ENCODE results near the gene LHX2.
A peak's percentile ranks its signal among the peaks of the same experiment; 100 is the strongest.

DNA sequence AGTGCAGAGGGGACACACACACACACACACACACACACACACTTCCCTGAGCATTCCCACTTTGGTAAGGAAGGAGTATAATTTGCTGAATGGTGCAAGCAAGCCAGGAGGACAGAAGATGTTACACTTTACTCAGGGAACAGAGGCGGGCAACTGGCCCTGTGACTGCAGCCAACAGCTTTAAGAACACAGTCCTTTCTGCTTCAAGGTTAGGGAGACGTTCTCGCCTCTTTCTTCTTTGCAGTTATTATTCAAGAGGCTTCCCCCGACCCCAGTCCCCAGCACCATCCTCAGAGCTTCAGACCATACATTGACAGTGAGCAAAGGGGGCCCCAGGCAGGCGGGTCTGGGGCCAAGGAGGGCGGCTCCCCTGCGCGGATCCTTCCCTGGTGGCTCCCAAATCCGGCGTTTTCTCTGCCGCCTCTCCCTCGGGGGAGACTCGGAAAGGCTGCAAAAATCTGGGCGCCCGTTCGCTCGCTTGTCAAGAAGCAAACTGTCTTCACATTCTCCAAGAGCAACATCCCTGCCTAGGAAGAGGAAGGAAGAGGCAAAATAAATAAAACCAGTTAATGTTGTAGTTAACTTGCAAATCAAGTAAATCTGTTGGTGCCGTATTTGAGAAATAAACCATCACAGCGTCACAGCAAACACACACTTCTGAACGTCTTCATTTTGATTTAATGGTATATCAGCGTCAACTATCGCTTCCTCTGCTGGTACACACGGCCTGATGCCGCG is 3.8 kb upstream of the LHX2 start:
- TF ChIP-seq, protein P1, sequence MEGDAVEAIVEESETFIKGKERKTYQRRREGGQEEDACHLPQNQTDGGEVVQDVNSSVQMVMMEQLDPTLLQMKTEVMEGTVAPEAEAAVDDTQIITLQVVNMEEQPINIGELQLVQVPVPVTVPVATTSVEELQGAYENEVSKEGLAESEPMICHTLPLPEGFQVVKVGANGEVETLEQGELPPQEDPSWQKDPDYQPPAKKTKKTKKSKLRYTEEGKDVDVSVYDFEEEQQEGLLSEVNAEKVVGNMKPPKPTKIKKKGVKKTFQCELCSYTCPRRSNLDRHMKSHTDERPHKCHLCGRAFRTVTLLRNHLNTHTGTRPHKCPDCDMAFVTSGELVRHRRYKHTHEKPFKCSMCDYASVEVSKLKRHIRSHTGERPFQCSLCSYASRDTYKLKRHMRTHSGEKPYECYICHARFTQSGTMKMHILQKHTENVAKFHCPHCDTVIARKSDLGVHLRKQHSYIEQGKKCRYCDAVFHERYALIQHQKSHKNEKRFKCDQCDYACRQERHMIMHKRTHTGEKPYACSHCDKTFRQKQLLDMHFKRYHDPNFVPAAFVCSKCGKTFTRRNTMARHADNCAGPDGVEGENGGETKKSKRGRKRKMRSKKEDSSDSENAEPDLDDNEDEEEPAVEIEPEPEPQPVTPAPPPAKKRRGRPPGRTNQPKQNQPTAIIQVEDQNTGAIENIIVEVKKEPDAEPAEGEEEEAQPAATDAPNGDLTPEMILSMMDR (conservative IDR thresholded peaks at IDR 0.05; ENCODE audit: low read depth in 2 of 2) = no peak
- TF ChIP-seq EZH2phosphoT487 (IDR thresholded peaks at IDR 0.05; ENCODE audit: unreplicated experiment) (peak; percentile 52), POLR2AphosphoS5 (IDR thresholded peaks at IDR 0.05; ENCODE audit: low read depth) (no peak), EZH2 (IDR thresholded peaks at IDR 0.05; ENCODE audit: low read depth, unreplicated experiment) (peak; percentile 93)
- TF ChIP-seq, protein P2, sequence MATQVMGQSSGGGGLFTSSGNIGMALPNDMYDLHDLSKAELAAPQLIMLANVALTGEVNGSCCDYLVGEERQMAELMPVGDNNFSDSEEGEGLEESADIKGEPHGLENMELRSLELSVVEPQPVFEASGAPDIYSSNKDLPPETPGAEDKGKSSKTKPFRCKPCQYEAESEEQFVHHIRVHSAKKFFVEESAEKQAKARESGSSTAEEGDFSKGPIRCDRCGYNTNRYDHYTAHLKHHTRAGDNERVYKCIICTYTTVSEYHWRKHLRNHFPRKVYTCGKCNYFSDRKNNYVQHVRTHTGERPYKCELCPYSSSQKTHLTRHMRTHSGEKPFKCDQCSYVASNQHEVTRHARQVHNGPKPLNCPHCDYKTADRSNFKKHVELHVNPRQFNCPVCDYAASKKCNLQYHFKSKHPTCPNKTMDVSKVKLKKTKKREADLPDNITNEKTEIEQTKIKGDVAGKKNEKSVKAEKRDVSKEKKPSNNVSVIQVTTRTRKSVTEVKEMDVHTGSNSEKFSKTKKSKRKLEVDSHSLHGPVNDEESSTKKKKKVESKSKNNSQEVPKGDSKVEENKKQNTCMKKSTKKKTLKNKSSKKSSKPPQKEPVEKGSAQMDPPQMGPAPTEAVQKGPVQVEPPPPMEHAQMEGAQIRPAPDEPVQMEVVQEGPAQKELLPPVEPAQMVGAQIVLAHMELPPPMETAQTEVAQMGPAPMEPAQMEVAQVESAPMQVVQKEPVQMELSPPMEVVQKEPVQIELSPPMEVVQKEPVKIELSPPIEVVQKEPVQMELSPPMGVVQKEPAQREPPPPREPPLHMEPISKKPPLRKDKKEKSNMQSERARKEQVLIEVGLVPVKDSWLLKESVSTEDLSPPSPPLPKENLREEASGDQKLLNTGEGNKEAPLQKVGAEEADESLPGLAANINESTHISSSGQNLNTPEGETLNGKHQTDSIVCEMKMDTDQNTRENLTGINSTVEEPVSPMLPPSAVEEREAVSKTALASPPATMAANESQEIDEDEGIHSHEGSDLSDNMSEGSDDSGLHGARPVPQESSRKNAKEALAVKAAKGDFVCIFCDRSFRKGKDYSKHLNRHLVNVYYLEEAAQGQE (IDR thresholded peaks at IDR 0.05; ENCODE audit: unreplicated experiment) = no peak

Measured in GM23338 (cell line).